GM12874 (cell line): ENCODE results near the gene PTPRA.

Experiments used
- CTCF ChIP-seq: IDR thresholded peaks from 2 replicates; pipeline ENCODE4 v1.5.1; 2011; ENCODE audit warnings: low read depth, mild to moderate bottlenecking, control low read depth, low read length, moderate library complexity; ENCODE audit not compliant: insufficient read depth

PTPRA gene

DNA sequence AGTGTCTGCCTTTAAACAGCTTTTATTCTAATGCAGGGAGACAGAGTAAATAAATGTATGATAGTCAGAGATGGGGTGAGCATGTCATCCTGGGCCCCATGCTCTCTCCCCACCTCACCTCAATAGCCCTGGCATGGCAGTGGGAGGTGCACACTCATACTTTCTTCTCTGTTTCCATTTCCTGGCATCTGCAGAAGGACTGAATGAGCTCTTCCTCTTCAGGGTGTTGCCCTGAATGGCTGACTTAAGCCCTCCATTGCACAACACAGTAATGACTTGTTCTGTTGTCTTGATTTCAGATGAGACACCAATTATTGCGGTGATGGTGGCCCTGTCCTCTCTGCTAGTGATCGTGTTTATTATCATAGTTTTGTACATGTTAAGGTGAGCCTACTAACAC is 113.2 kb downstream of the PTPRA start:
- TF ChIP-seq CTCF: no peak

- TF ChIP-seq CTCF: no peak
Observed at GRCh38 chr20:2987861-2988260, 114.6 kb downstream of the PTPRA start.

GRCh38 chr20:2991532-2991931 is 118.3 kb downstream of the PTPRA start:
- TF ChIP-seq CTCF: no peak

DNA sequence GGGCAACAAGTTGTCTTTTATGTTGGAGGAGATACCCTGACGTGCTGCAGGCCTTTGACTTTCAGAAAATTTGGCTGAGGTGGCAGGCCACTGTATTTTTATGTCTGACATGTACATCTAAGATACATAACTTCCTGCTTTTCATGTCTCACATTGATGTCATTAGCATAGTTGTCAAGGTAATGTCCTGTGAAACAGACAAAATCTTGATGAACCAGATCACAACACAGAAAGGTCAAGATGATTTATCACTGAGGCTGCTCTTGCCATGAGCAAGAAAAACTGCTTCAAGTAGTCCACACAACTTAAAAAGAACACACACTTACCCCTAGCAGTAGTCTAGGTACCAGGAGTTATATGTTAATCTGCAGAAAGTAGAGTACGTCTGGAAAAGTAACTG is 120.0 kb downstream of the PTPRA start:
- no peak for TF ChIP-seq CTCF

DNA sequence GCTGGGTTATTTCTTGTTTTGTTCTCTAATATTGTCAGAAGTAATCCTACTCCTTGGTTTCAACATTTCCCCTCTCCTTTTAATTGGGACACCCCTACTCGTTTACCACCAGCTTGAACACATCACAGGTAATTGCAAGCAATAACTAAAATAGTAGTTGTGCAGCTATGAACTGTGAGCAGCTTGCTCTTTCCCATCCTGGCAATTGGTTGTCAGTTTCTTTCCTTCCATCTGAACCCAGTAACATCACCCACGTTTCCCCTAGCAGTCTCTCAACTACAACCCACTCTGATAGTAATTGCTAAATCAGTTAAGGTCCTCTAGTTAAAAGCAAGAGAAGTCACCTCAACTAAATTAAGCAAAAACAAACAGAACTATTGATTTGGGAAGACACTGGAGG is 122.5 kb downstream of the PTPRA start:
- TF ChIP-seq CTCF: no peak

- no peak for TF ChIP-seq CTCF
Observed at GRCh38 chr20:2998728-2999127, 125.4 kb downstream of the PTPRA start.

DNA sequence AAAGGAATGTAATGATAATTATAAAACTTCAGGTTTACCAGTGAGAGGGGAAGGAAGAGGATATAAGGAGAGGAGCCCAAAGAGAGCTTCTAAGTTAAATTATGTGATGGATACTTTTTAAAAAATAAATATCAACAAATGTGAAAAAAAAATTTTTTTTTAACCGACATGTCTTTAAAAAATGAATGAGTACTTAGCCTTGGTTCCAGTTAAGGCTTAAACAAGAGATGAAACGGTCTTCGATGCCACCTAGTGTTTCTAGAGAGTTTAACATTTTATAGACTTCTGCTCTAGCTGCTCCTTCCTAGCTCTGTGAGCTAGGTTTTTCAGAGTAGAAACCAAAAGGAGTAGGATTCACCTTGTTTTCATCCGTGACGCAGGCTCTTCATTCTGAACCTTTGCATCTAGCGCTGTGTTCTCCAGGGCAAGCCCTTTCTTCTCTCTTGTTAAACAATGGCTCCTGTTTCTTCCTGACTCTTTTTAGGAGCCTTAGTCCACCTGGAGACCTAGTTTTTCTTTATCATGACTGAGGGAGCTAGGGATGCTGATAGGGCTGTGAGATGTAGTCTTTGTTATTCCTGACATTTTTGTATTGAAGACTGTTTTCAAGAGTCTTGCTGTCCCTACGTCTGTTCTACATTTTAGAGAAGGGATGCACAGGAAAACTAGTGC is 127.7 kb downstream of the PTPRA start:
- TF ChIP-seq CTCF: peak; percentile 42; the same call in 1 of the 2 replicates
